DMS 273 treated with DMSO at 0.1 percent for 48 hours (cell line): Measurements from ENCODE around the gene UBXN1.

ENCODE experiments used
- DNase-seq: peaks from one replicate; lab custom pipeline; 2025; lab: John Stamatoyannopoulos, UW

The UBXN1 gene

DNA sequence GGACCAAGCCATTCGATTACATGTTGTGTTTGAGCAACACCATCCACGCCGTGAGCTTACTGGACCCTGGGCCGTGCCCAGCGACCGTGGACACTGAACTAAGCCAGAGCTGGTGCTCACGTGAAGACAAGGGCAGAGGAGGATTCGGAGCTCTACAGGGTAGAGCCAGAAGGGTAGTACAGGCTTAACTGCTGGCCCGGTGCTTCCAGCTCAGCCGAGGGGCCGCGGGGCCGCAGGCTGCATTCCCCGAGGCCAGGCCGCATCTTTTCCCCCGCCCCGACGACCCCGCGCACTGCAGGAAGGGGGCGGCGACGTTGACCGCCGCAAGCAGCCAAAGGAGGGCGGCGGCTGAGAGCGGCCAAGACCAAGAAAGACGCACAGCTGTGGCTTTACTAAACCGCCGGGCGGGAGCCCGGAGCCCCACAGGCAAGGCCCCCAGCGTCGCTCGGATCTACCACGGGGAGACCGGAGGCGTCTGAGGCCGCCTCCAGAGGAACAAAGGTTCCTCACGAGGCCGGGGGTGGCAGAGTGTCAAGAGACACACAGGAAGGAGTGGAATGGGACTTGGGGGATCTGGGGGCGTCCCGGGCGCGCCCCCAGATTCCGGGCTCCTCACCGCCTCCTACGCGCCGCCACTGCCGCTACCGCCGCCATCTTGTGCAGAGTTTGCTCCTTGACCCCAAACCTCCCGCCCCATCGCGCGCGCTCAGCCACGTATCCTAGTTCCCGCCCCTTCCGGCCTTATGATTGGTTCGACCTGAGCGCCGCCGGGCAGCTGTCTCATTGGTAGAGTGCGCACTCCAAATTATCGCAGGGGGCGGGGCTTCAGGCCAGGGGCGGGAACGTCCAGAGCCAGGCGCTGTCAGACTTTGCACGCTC is 32.7 kb downstream of the UBXN1 start, which contains the start of gene GANAB:
Gene GANAB, minus strand, starts transcription at position 668 of the 879 bp plus-strand sequence. Its CDS starts 14 bp downstream, at position 654.
- DNase-seq = peak; percentile 86

DNA sequence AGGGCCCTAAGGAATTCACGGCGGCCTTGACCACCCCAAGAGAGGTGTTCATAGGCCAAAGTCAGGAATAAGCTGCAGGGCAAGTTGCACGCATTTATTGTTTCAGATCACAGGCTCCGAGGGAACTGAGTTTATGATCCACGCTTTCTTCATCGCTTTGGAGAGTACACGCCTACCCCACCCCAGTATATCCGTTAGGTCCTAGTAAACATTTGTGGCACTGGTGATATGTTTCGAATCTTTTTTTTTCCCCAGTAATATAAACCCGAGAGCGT is 33.3 kb downstream of the UBXN1 start:
- DNase-seq = no peak

DNA sequence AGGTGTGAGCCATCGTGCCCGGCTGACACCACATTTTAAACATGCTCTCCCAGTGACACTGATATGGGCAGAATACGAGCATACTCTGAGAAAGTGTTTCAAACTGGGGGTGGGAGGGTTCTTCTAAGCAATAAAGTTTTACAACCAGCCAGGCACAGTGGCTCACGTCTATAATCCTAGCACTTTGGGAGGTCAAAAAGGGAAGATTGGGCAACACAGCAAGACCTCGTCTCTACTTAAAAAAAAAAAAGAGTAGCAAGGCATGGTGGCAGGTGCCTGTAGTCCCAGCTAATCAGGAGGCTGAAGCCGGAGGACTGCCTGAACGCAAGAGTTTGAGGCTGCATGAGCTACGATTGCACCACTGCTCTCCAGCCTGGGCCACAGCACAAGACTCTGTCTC is 34.7 kb downstream of the UBXN1 start:
- no peak for DNase-seq

DNA sequence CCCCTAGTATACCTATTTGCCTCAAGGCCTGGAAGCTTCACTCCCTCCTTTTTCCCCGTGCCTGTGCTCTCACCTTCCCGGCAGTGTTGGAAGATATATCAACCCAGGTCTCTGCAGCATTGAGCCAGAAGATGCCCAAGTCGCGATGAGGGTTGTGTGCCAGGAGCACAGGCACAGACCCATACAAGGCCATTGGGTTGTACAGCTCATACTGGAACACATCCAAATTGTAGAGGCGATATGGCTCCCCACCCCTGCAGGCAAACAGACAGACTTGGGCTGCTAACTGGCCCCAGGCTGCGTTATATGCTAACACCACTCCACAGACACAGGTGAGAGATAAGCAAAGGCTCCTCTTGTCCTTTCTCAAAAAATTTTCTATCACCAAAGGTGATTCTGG is 46.4 kb downstream of the UBXN1 start:
- no peak for DNase-seq

DNA sequence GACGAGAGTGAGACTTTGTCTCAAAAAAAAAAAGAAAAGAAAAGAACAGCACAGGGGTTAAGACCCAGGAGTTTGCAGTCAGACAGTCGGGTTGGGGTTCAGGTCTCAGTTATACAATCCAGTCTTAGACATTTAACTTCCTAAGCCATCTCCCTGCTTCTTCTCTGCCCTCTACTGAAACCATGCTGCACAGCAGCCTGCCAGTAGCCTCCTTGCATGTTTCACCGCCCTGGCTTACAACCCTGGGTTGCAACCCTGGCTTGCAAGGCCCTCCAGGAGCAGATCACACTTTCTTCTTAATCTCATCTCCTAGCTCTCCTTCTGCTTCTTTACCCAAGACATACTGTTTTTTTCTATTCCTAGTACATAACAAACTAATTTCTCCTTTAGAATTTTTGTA is 51.2 kb downstream of the UBXN1 start:
- DNase-seq = no peak
